ENCODE measurements around the gene SUGP2.
A peak's percentile ranks its signal among the peaks of the same experiment; 100 is the strongest.

The SUGP2 gene

GRCh38 chr19:18948075-18948975 lies 85.0 kb downstream of the SUGP2 start:
- no peak for DNase-seq

GRCh38 chr19:18946918-18947317 lies 86.4 kb downstream of the SUGP2 start:
- DNase-seq: peak; percentile 71

GRCh38 chr19:18946335-18946734 lies 87.0 kb downstream of the SUGP2 start:
- DNase-seq: no peak

- no peak for DNase-seq
Measured at GRCh38 chr19:18945297-18945696, 88.0 kb downstream of the SUGP2 start.

- no peak for DNase-seq
Measured at GRCh38 chr19:18943465-18943864, 89.9 kb downstream of the SUGP2 start.

- no peak for DNase-seq
Measured at GRCh38 chr19:18942692-18943091, 90.6 kb downstream of the SUGP2 start.

GRCh38 chr19:18941628-18942354 lies 91.5 kb downstream of the SUGP2 start:
- DNase-seq: no peak
